ENCODE data around the gene CSGALNACT2.

DNA sequence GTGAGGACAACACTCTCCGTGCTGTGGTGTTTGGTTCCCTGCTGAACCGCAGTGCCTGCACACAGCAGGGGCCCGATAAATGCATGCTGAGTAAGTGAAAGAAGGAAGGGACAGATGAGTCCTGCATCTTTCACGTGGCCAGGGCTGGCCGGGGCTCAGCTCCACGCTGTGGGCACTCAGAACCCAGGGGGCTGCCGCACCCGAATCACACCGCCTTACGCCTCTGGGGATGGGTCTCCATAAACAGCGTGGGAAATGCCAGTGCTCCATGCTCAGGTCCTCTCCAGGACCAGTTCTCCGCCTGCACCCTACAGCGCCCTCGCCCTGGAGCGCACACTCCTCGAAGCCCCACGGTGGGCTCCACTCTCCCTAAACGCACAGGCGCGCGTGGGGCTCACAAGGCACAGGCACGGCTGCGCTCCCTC is 90.5 kb downstream of the CSGALNACT2 start:
- TF ChIP-seq, protein P1, sequence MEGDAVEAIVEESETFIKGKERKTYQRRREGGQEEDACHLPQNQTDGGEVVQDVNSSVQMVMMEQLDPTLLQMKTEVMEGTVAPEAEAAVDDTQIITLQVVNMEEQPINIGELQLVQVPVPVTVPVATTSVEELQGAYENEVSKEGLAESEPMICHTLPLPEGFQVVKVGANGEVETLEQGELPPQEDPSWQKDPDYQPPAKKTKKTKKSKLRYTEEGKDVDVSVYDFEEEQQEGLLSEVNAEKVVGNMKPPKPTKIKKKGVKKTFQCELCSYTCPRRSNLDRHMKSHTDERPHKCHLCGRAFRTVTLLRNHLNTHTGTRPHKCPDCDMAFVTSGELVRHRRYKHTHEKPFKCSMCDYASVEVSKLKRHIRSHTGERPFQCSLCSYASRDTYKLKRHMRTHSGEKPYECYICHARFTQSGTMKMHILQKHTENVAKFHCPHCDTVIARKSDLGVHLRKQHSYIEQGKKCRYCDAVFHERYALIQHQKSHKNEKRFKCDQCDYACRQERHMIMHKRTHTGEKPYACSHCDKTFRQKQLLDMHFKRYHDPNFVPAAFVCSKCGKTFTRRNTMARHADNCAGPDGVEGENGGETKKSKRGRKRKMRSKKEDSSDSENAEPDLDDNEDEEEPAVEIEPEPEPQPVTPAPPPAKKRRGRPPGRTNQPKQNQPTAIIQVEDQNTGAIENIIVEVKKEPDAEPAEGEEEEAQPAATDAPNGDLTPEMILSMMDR (IDR thresholded peaks at IDR 0.05) = no peak
- no peak for TF ChIP-seq POLR2A (IDR thresholded peaks at IDR 0.05)

Data from adrenal gland (tissue), 5 donors.